GM10847 (cell line): Measurements from ENCODE around the gene MED13L.

ENCODE experiments used
- POLR2A ChIP-seq: IDR thresholded peaks from 2 replicates; pipeline ENCODE4 v1.6.1; 2011; ENCODE audit not compliant: insufficient read length; ENCODE audit errors: extremely low read depth

MED13L gene

GRCh38 chr12:116136340-116136739, 141.2 kb downstream of the MED13L start:
- no peak for TF ChIP-seq POLR2A

GRCh38 chr12:116135209-116135930, 142.1 kb downstream of the MED13L start:
- TF ChIP-seq POLR2A: no peak

DNA sequence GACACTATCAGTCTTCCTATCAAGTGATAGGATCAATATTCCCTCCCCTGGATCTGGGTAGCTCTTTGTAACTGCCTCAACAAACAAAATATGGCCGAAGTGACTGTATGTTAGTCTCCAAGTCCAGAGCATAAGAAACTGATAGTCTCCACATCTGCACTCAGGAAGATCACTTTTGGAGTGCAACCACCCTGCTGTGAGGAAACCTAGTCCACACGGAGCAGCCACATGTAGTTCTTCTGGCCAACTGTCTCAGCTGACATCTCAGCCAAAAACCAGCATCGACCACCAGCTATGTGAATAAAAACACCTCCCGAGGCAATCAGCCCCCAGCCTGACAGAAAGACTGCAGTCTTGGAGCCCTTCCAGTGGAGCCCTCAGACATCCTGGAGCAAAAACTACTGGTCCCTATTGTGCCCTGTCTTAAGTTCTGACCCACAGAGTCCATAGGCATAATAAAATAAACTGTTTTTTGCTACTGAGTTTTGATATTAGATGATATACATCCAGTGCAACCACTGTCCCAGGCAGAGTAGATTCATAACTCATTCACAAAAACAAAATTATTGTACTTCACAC, 143.8 kb downstream of the MED13L start:
- TF ChIP-seq POLR2A: no peak

- no peak for TF ChIP-seq POLR2A
These were observed 144.3 kb downstream of the MED13L start for GRCh38 chr12:116133149-116133548.

DNA sequence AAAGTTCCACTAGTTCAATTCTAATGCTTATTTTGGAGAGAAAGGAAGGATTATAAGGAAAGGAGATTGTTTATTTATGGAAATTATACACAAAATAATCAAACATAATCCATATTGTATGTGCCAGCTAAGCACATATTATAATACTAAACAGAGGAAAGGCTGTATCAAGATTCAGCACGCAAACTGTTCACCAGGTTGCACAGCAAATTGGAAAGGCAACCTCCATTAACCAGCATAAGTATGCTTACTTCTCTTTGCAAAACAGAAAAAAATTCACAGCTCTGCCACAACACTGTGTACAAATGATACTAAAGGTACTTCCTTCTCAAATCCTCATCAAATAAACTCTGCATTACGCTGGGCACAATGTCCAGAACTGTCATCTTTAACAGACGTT, 146.3 kb downstream of the MED13L start:
- no peak for TF ChIP-seq POLR2A

DNA sequence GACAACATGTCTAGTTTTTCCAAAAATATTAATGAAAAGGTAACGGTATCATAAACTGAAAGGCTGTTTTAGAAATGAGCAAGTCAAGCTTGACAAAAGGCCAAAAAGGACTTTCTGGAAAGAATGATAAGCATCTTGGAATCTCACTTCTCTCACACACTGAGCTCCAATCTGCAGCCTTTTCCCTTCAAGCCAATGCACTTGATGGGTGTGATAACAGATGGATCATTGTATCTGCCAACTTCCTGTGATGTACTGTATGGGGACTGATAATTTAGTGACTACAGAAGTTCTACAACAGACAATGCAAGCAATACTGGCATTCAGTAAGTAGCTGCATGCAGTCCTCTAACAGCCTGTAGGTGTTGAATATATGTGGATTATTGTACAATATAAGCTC, 147.1 kb downstream of the MED13L start:
- no peak for TF ChIP-seq POLR2A

- no peak for TF ChIP-seq POLR2A
These were observed 148.7 kb downstream of the MED13L start for GRCh38 chr12:116128779-116129178.

DNA sequence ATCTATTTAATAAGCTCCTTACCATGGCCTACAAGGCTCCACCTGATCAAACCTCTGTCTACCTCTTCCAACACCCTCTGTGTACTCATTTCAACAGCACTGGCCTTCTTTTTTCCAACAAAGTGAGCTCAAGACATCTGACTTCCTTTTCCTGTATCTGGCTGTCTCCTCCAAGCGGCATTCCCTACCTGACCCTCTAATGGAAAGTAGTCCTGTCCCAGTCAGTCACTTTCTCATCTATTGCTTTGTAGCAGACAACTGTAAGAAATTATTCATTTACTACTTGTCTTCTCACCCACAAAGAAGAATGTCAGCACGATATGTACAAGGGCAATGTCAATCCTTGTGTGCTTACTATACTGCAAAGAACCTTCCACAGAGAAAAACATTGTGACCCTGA, 149.6 kb downstream of the MED13L start:
- no peak for TF ChIP-seq POLR2A

DNA sequence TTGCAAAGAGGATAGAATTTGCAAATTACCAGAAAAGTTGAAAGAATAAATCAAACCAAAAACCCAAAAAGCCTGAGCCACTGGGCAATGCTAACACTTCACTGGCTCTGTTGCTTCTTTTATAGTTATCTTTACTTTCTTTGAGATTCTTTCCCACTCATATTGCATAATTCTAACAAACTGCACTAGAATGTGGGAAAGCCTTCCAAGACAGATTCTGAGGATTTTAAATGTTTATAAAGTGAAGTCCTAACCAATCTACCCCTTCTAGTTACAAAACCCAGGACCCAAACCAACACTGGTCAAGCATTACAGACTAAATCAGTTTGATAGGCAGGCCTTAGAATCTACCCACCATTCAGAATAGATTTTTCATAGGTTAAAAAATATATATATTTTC, 150.9 kb downstream of the MED13L start:
- no peak for TF ChIP-seq POLR2A

- no peak for TF ChIP-seq POLR2A
These were observed 151.4 kb downstream of the MED13L start for GRCh38 chr12:116125956-116126566.

- no peak for TF ChIP-seq POLR2A
These were observed 152.4 kb downstream of the MED13L start for GRCh38 chr12:116125084-116125483.

GRCh38 chr12:116123451-116124258, 153.8 kb downstream of the MED13L start:
- no peak for TF ChIP-seq POLR2A

DNA sequence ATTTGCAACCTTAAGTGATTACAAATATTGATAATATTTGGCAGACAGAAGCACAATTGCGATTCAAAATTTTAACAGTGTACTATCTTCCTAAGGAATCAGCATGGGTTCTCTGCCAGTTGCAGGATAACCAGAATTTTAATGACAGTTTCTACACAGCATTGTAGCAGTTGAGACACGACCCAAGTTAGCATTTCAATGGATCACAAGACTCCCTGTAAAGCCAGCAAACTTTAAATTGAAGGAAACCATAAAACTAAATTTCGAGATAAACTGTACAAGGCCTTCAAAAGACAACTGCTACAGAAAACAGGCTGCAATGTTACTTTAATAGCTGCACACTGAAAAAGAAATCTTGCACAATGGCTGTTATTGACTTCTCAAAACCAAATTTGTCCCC, 154.9 kb downstream of the MED13L start:
- TF ChIP-seq POLR2A: no peak

GRCh38 chr12:116121453-116121871, 156.0 kb downstream of the MED13L start:
- TF ChIP-seq POLR2A: no peak

DNA sequence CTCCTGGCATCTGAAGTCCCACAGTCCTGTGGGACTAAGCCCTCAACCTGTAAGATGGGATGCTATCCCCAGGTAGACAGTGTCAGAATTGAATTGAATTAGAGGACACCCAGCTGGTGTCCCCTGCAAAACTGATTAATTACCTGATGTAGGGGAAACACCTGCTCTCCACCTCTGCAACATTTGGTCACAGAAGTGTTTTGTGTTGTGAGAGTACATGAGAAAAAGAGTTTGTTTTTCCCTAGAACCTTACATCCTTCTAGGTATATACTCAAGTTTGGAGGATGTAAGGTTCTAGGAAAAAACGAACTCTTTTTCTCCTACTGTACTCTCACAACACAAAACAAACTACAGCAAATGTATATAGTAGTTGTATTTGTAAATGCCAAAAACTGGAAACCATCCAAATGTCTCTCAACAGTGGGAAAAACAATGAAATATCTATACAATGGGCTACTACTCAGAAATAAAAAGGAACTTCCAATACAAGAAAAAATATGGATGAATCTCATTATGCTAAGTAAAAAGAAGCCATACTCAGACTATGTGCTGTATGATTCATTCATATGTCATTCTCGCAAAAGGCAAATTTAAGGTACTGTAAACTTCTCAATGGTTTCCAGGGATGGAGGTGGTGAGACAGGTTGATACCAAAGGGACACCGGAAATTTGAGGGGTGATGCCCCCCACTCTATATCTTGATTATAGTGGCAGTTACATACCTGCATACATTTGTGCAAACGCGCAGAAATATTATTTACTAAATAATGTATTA, 160.7 kb downstream of the MED13L start:
- no peak for TF ChIP-seq POLR2A
